ENCODE results near the gene TNFRSF14. TPM values are rescaled to one million over a fixed set of nuclear protein-coding genes. Genes with fewer than 3 reads are reported as not detected.

Gene TNFRSF14
- total RNA-seq, 3 donors from 2014 or later (not counting 1 experiment from before 2014, with no cell fraction given), result 228 to 266 (median 262) TPM

DNA sequence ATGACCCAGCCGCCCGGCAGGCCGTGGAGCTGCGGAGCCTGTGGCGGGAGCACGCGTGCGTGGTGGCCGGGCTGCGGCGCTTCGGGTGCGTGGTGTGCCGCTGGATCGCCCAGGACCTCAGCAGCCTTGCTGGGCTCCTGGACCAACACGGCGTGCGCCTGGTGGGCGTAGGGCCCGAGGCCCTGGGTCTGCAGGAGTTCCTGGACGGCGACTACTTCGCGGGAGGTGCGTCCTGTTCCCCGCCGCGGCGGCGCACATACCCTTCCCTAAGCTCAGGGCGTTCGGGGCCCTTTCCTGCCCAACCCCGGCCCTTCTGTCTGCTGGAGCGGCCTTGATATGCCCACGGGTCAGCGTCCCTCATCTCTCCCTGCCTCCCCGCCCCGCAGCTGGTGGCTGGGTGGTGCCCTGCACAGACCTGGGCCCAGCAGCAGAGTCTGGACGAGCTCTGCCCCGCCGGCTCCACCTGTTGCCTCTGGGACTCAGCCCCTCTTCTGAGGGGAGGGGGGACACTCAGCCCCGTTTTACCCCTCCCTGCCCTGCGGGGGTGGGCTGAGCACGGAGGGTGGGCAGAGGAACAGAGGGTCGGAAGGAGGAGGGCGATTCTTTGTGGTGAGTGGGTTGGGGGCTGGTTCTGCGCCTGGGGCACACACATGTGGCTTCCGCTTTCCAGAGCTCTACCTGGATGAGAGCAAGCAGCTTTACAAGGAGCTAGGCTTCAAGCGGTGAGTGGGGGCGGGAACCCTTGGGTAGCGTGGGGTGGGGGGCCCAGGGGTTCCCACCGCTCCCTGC lies 31.1 kb downstream of the TNFRSF14 start:
- DNase-seq (peak; percentile 38 to 63), ATAC-seq (no peak)
- Histone ChIP-seq H3K4me1 (ENCODE audit: control insufficient read depth, insufficient read depth, low read length) (peaks cover 36% of the 10 kb centered on the region), H3K9me3 (ENCODE audit: control insufficient read depth, insufficient read depth, low read length) (no peaks in the 10 kb centered on the region), H3K27me3 (ENCODE audit: control insufficient read depth, insufficient read depth, low read length) (no peaks in the 10 kb centered on the region), H3K4me3 (ENCODE audit: low read length) (peak overlapping the region; percentile 51), H3K27ac (ENCODE audit: low read length) (no peak overlapping the region), H3K36me3 (ENCODE audit: control insufficient read depth, insufficient read depth, low read length) (peaks cover 6% of the 10 kb centered on the region)
- Mint-ChIP-seq H3K27me3 (ENCODE audit: low read depth in 2 of 2) (no peaks in the 10 kb centered on the region), H3K4me3 (peak overlapping the region; percentile 72), H3K9me3 (no peaks in the 10 kb centered on the region), H3K27ac (peak overlapping the region in 1 of 2 donors; percentile 95), H3K4me1 (peaks cover 6 to 26% of the 10 kb centered on the region in 2 donors), H3K36me3 (no peaks in the 10 kb centered on the region)
- intact Hi-C loops (cut with micrococcal nuclease), result loop anchor here (5.0 kb wide), 1 partner anchor 60 kb away; the partner anchor contains the start of gene PANK4
- TF ChIP-seq, protein P1, sequence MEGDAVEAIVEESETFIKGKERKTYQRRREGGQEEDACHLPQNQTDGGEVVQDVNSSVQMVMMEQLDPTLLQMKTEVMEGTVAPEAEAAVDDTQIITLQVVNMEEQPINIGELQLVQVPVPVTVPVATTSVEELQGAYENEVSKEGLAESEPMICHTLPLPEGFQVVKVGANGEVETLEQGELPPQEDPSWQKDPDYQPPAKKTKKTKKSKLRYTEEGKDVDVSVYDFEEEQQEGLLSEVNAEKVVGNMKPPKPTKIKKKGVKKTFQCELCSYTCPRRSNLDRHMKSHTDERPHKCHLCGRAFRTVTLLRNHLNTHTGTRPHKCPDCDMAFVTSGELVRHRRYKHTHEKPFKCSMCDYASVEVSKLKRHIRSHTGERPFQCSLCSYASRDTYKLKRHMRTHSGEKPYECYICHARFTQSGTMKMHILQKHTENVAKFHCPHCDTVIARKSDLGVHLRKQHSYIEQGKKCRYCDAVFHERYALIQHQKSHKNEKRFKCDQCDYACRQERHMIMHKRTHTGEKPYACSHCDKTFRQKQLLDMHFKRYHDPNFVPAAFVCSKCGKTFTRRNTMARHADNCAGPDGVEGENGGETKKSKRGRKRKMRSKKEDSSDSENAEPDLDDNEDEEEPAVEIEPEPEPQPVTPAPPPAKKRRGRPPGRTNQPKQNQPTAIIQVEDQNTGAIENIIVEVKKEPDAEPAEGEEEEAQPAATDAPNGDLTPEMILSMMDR (IDR thresholded peaks at IDR 0.05), result no peak
- 10% methylated on average over 52 of the region's 52 CpGs for WGBS (ENCODE audit: insufficient coverage)

GRCh38 chr1:2587860-2588571 lies 31.8 kb downstream of the TNFRSF14 start:
- Mint-ChIP-seq H3K27ac (peak overlapping the region in 1 of 2 donors; percentile 95), H3K4me3 (peak overlapping the region; percentile 47), H3K36me3 (no peaks in the 10 kb centered on the region), H3K9me3 (no peaks in the 10 kb centered on the region), H3K27me3 (ENCODE audit: low read depth in 2 of 2) (no peaks in the 10 kb centered on the region), H3K4me1 (peaks cover 6 to 29% of the 10 kb centered on the region in 2 donors)
- DNase-seq (no peak), ATAC-seq (no peak)
- Histone ChIP-seq H3K4me3 (ENCODE audit: low read length) (no peak overlapping the region), H3K4me1 (ENCODE audit: control insufficient read depth, insufficient read depth, low read length) (peaks cover 36% of the 10 kb centered on the region), H3K36me3 (ENCODE audit: control insufficient read depth, insufficient read depth, low read length) (peaks cover 6% of the 10 kb centered on the region), H3K9me3 (ENCODE audit: control insufficient read depth, insufficient read depth, low read length) (no peaks in the 10 kb centered on the region), H3K27ac (ENCODE audit: low read length) (no peak overlapping the region), H3K27me3 (ENCODE audit: control insufficient read depth, insufficient read depth, low read length) (no peaks in the 10 kb centered on the region)
- intact Hi-C loops (cut with micrococcal nuclease), result loop anchor here (5.0 kb wide), 1 partner anchor 61 kb away; the partner anchor contains the start of gene PANK4
- TF ChIP-seq, protein P1 (IDR thresholded peaks at IDR 0.05), result no peak
- 91% methylated on average over 19 of the region's 19 CpGs for WGBS (ENCODE audit: insufficient coverage)

DNA sequence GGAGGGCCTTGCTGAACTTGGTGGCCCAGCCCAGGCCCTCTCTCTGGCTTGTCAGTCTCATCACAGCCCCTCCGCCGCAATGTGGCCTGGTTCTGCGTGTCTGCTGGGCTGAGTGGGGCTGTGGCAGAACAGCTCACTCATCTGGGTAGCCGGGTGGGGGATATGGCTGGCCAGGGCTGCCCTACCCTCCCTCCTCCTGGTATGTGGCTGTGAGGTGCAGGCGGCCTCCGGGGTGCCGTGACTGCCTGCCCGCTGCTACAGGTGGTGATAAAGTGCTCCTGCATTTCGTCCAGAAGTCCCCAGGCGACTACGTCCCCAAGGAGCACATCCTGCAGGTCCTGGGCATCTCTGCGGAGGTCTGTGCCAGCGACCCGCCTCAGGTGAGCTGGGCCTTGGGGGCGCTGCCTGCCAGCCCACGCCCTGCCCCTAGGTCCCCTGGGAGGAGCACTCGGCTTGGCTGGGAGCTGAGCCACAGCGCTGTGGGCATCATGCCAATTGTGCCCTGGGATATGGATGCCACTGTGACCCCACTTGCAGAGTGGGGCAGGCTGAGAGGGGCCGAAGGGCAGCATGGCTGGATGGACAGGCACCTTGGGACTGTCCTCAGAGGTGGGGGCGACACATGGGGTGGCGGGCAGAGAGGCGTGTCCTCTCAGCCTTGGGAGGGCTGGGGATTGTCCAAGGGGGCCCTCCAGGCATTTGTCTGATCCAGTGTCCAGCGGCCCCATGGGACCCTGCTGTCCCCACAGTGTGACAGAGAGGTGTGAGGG lies 32.7 kb downstream of the TNFRSF14 start:
- H3K4me1 Mint-ChIP-seq, result peaks cover 6 to 29% of the 10 kb centered on the region in 2 donors
- H3K27ac Mint-ChIP-seq, result no peak overlapping the region
- no peak for DNase-seq
- 92% methylated on average over 23 of the region's 23 CpGs for WGBS (ENCODE audit: insufficient coverage)
- no peak for ATAC-seq
- no peak overlapping the region for H3K4me3 ChIP-seq (ENCODE audit: low read length)
- no peaks in the 10 kb centered on the region for H3K27me3 ChIP-seq (ENCODE audit: control insufficient read depth, insufficient read depth, low read length)
- no peaks in the 10 kb centered on the region for H3K36me3 Mint-ChIP-seq
- H3K4me1 ChIP-seq (ENCODE audit: control insufficient read depth, insufficient read depth, low read length), result peaks cover 30% of the 10 kb centered on the region
- no peaks in the 10 kb centered on the region for H3K9me3 Mint-ChIP-seq
- no peaks in the 10 kb centered on the region for H3K27me3 Mint-ChIP-seq (ENCODE audit: low read depth in 2 of 2)
- intact Hi-C loops (cut with micrococcal nuclease), result loop anchor here (5.0 kb wide), 1 partner anchor 62 kb away; the partner anchor contains the start of gene PANK4
- TF ChIP-seq, protein P1 (IDR thresholded peaks at IDR 0.05), result no peak
- no peak overlapping the region for H3K4me3 Mint-ChIP-seq
- no peaks in the 10 kb centered on the region for H3K9me3 ChIP-seq (ENCODE audit: control insufficient read depth, insufficient read depth, low read length)
- peaks cover 6% of the 10 kb centered on the region for H3K36me3 ChIP-seq (ENCODE audit: control insufficient read depth, insufficient read depth, low read length)
- no peak overlapping the region for H3K27ac ChIP-seq (ENCODE audit: low read length)
